SKM-1 (cell line): Measurements from ENCODE around the gene BRF1.

Source experiments
- DNase-seq: peaks from one replicate; lab custom pipeline; 2025; ENCODE audit not compliant: unreplicated experiment; lab: John Stamatoyannopoulos, UW

BRF1 gene

GRCh38 chr14:105212541-105213300 is 88.1 kb downstream of the BRF1 start:
- DNase-seq: no peak

- no peak for DNase-seq
These were observed 89.1 kb downstream of the BRF1 start for GRCh38 chr14:105211758-105212089.

- DNase-seq: no peak
These were observed 89.6 kb downstream of the BRF1 start for GRCh38 chr14:105211086-105211757.

GRCh38 chr14:105210266-105211025 is 90.4 kb downstream of the BRF1 start:
- no peak for DNase-seq

GRCh38 chr14:105209646-105210045 is 91.2 kb downstream of the BRF1 start:
- no peak for DNase-seq

- no peak for DNase-seq
These were observed 91.7 kb downstream of the BRF1 start for GRCh38 chr14:105209091-105209490.

- DNase-seq: no peak
These were observed 92.1 kb downstream of the BRF1 start for GRCh38 chr14:105208738-105209075.

- DNase-seq: no peak
These were observed 92.6 kb downstream of the BRF1 start for GRCh38 chr14:105207996-105208737.

- DNase-seq: no peak
These were observed 93.3 kb downstream of the BRF1 start for GRCh38 chr14:105207460-105207901.

GRCh38 chr14:105206873-105207272 is 93.9 kb downstream of the BRF1 start:
- no peak for DNase-seq

- no peak for DNase-seq
These were observed 95.1 kb downstream of the BRF1 start for GRCh38 chr14:105205673-105206208.

GRCh38 chr14:105204931-105205672 is 95.7 kb downstream of the BRF1 start:
- no peak for DNase-seq

GRCh38 chr14:105204206-105204930 is 96.4 kb downstream of the BRF1 start:
- no peak for DNase-seq

- DNase-seq: no peak
These were observed 97.1 kb downstream of the BRF1 start for GRCh38 chr14:105203701-105204100.

GRCh38 chr14:105203057-105203531 is 97.7 kb downstream of the BRF1 start:
- DNase-seq: no peak

GRCh38 chr14:105201925-105202513 is 98.8 kb downstream of the BRF1 start:
- DNase-seq: peak; percentile 20

GRCh38 chr14:105201156-105201924 is 99.5 kb downstream of the BRF1 start:
- DNase-seq: no peak

GRCh38 chr14:105200641-105201040 is 100.2 kb downstream of the BRF1 start:
- DNase-seq: no peak
